GM19395 (cell line): Measurements from ENCODE around the gene RASAL3.

Experiments
- ATAC-seq: cut with Tn5 transposase; IDR thresholded peaks from one replicate; pipeline ENCODE4 v1.9.1; 2021; ENCODE audit warnings: mild to moderate bottlenecking, moderate library complexity; ENCODE audit not compliant: unreplicated experiment

Gene RASAL3

GRCh38 chr19:15449620-15450527, 14.5 kb downstream of the RASAL3 start, which contains the start of gene WIZ:
TSS of gene WIZ (minus strand) at chr19:15449956. CDS start at chr19:15448307, 1,649 bp downstream.
- ATAC-seq = no peak

GRCh38 chr19:15448778-15449619, 15.3 kb downstream of the RASAL3 start:
- ATAC-seq = no peak

- ATAC-seq = no peak
Measured at GRCh38 chr19:15448044-15448777, 16.1 kb downstream of the RASAL3 start.

- ATAC-seq = no peak
Measured at GRCh38 chr19:15447057-15447456, 17.3 kb downstream of the RASAL3 start.

- no peak for ATAC-seq
Measured at GRCh38 chr19:15445807-15446376, 18.5 kb downstream of the RASAL3 start.

- ATAC-seq = no peak
Measured at GRCh38 chr19:15445227-15445605, 19.1 kb downstream of the RASAL3 start.

GRCh38 chr19:15444505-15445226, 19.7 kb downstream of the RASAL3 start:
- ATAC-seq = no peak

GRCh38 chr19:15443838-15444237, 20.5 kb downstream of the RASAL3 start:
- ATAC-seq = no peak

- no peak for ATAC-seq
Measured at GRCh38 chr19:15443325-15443724, 21.0 kb downstream of the RASAL3 start.

GRCh38 chr19:15442142-15442920, 22.0 kb downstream of the RASAL3 start:
- no peak for ATAC-seq

- no peak for ATAC-seq
Measured at GRCh38 chr19:15441317-15441716, 23.0 kb downstream of the RASAL3 start.

- no peak for ATAC-seq
Measured at GRCh38 chr19:15439821-15440641, 24.3 kb downstream of the RASAL3 start.

- no peak for ATAC-seq
Measured at GRCh38 chr19:15439078-15439799, 25.1 kb downstream of the RASAL3 start.

- ATAC-seq = no peak
Measured at GRCh38 chr19:15438577-15438976, 25.8 kb downstream of the RASAL3 start.

- no peak for ATAC-seq
Measured at GRCh38 chr19:15438124-15438496, 26.2 kb downstream of the RASAL3 start.

- no peak for ATAC-seq
Measured at GRCh38 chr19:15437355-15438123, 26.8 kb downstream of the RASAL3 start.

- no peak for ATAC-seq
Measured at GRCh38 chr19:15436826-15437110, 27.6 kb downstream of the RASAL3 start.
